RWPE2 (cell line): ENCODE results near the gene SASH1.

Experiments used
- ATAC-seq: fragments of 200-7000 bp; cut with Tn5 transposase; 3 replicates; pipeline ENCODE4 v1.9.1; 2021; ENCODE audit warnings: low read depth
- DNase-seq: peaks from one replicate; pipeline ENCODE4 v3.0.0-alpha.2; 2020; ENCODE audit warnings: low spot score
- H3K27ac ChIP-seq: fragments of 450-650 bp; 2 replicates; pipeline ENCODE4 v1.5.1; 2017; ENCODE audit warnings: mild to moderate bottlenecking; ENCODE audit not compliant: poor library complexity, severe bottlenecking
- H3K27me3 ChIP-seq: fragments of 250-450 bp; sonication (Bioruptor Pico); 2 replicates; pipeline ENCODE4 v1.5.1; 2021; ENCODE audit warnings: mild to moderate bottlenecking, moderate library complexity; ENCODE audit not compliant: insufficient read depth, poor library complexity, severe bottlenecking
- H3K36me3 ChIP-seq: fragments of 250-450 bp; sonication (Bioruptor Pico); 2 replicates; pipeline ENCODE4 v1.5.1; 2020; ENCODE audit warnings: low read depth, mild to moderate bottlenecking, moderate library complexity
- H3K4me1 ChIP-seq: fragments of 250-450 bp; sonication (Bioruptor Pico); 2 replicates; pipeline ENCODE4 v1.5.1; 2021; ENCODE audit warnings: mild to moderate bottlenecking, moderate library complexity; ENCODE audit not compliant: insufficient read depth, poor library complexity, severe bottlenecking
- H3K4me3 ChIP-seq: fragments of 250-450 bp; sonication (Bioruptor Pico); 2 replicates; pipeline ENCODE4 v1.5.1; 2021; ENCODE audit warnings: mild to moderate bottlenecking, moderate library complexity; ENCODE audit not compliant: severe bottlenecking
- H3K9me3 ChIP-seq: fragments of 250-450 bp; sonication (Bioruptor Pico); 2 replicates; pipeline ENCODE4 v1.5.1; 2021; ENCODE audit warnings: mild to moderate bottlenecking, moderate library complexity; ENCODE audit not compliant: severe bottlenecking
- TF ChIP-seq, protein P1 (sequence below): fragments of 450-650 bp; IDR thresholded peaks from one replicate; pipeline ENCODE4 v1.5.1; 2017; ENCODE audit warnings: mild to moderate bottlenecking, moderate library complexity; ENCODE audit not compliant: poor library complexity, severe bottlenecking

SASH1 gene

DNA sequence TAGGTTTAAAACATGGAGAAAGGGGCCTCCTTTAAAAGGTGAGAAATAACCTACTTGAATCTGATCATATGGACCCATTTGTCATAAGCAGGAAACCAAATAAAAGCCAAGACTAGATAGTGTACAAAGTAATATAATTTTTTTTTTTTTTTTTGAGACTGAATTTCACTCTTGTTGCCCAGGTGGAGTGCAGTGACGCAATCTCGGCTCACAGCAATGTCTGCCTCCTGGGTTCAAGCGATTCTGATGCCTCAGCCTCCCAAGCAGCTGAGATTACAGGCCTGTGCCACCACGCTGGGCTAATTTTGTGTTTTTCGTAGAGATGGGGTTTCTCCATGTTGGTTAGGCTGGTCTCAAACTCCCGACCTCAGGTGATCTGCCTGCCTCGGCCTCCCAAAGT lies 89.2 kb downstream of the SASH1 start:
- no peak overlapping the region for H3K27ac ChIP-seq
- no peak overlapping the region for H3K4me3 ChIP-seq
- DNase-seq = no peak
- H3K36me3 ChIP-seq = no peaks in the 10 kb centered on the region
- H3K27me3 ChIP-seq = no peaks in the 10 kb centered on the region
- TF ChIP-seq, protein P1, sequence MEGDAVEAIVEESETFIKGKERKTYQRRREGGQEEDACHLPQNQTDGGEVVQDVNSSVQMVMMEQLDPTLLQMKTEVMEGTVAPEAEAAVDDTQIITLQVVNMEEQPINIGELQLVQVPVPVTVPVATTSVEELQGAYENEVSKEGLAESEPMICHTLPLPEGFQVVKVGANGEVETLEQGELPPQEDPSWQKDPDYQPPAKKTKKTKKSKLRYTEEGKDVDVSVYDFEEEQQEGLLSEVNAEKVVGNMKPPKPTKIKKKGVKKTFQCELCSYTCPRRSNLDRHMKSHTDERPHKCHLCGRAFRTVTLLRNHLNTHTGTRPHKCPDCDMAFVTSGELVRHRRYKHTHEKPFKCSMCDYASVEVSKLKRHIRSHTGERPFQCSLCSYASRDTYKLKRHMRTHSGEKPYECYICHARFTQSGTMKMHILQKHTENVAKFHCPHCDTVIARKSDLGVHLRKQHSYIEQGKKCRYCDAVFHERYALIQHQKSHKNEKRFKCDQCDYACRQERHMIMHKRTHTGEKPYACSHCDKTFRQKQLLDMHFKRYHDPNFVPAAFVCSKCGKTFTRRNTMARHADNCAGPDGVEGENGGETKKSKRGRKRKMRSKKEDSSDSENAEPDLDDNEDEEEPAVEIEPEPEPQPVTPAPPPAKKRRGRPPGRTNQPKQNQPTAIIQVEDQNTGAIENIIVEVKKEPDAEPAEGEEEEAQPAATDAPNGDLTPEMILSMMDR = no peak
- ATAC-seq = no peak
- H3K9me3 ChIP-seq = no peaks in the 10 kb centered on the region
- no peaks in the 10 kb centered on the region for H3K4me1 ChIP-seq

DNA sequence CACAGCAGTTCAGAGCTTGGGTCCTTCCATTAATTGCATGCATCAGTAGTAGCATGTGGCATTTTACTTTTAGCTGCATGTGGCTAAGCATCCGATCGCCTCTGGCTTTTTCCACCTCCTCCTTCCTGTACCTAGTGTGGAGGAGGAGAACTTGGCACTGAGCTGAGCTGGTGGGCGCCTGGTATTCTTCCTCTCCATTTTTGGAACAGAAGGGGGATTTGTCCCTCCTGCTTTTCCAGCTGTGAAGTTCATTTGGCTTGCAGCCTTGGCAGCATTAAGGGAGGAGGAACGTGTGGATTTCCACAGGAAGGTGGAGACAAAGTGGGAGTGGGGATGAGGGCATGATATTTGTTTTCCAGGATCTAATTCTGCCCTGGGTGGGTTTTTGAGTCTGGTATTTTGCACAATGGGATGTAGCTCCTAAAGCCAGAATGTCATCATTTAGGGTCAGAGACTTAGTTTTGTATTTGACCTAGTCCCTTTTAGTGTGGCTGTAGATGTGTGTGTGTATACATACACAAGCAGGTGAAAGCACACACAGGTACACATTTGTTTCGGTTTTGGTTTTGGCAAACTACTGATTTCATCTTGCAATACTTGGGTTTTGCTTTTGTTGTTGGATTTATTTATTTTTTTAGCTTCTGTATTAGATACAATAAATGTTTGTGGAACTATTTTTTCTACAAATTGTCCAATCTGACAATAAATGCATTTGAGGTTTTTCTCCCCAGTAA lies 90.0 kb downstream of the SASH1 start:
- TF ChIP-seq, protein P1 = no peak
- Histone ChIP-seq H3K9me3 (no peaks in the 10 kb centered on the region), H3K27ac (no peak overlapping the region), H3K4me1 (no peaks in the 10 kb centered on the region), H3K36me3 (no peaks in the 10 kb centered on the region), H3K4me3 (no peak overlapping the region), H3K27me3 (no peaks in the 10 kb centered on the region)
- no peak for DNase-seq
- ATAC-seq = no peak

DNA sequence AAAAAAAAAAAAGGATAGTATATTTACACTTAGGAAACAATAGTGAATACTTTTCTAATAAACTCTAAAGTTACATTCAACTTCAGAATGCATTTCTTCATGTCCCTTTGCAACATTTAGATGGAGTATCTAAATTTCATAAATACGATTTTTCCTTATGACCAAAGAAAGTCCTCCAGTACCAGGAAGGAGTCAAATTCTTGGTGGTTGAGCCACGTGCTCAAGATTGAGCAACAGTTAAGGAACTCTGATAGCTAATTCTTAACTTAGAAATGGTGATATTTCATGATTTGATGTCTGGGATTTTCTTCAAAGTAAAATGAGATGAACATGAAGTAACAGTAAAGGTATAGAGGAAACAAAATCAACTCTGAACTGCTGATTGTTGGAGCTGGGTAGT lies 92.7 kb downstream of the SASH1 start:
- no peak for DNase-seq
- TF ChIP-seq, protein P1 = no peak
- Histone ChIP-seq H3K4me1 (peaks cover 2% of the 10 kb centered on the region), H3K9me3 (no peaks in the 10 kb centered on the region), H3K27me3 (no peaks in the 10 kb centered on the region), H3K27ac (no peak overlapping the region), H3K36me3 (no peaks in the 10 kb centered on the region), H3K4me3 (no peak overlapping the region)
- no peak for ATAC-seq

DNA sequence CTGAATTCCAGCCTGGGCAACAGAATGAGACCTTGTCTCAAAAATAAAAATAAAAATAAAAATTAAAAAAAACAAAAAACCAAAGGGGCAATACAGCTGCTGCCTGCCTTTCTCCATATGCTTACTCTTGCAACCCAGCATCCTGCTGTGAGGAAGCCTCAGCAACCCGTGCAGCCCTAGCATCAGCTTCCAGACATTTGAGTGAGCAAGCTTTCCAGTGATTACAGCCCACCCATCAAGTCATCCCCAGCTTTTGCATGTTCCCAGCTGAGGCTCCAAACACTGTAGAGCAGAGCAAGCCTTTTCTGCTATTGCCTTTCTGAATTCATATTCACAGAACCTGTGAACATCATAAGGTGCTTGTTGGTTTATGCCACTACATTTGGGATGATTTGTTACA lies 93.8 kb downstream of the SASH1 start:
- Histone ChIP-seq H3K4me1 (peaks cover 13% of the 10 kb centered on the region), H3K27me3 (no peaks in the 10 kb centered on the region), H3K36me3 (no peaks in the 10 kb centered on the region), H3K9me3 (no peaks in the 10 kb centered on the region), H3K4me3 (no peak overlapping the region), H3K27ac (no peak overlapping the region)
- ATAC-seq (no peak), DNase-seq (no peak)
- TF ChIP-seq, protein P1 = no peak

DNA sequence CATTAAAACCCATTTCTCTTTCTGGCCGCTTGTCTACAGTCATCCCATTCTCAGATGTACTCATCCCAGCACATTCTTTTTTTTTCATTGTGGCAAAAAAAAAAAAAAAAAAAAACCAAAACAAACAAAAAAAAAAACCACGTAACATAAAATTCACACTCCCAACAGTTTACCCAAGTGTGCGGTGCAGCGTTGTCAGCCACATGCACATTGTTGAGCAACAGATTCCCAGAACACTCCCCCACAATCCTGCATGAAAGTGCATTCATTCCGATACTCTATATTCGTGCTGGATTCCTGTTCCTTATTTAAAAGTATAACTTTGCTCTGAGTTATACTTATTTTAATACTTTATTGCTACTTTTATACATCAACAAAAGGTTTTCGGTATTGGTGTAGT lies 96.0 kb downstream of the SASH1 start:
- H3K4me3 ChIP-seq = no peak overlapping the region
- no peaks in the 10 kb centered on the region for H3K36me3 ChIP-seq
- DNase-seq (no peak), ATAC-seq (no peak)
- TF ChIP-seq, protein P1 = no peak
- no peak overlapping the region for H3K27ac ChIP-seq
- no peaks in the 10 kb centered on the region for H3K27me3 ChIP-seq
- peaks cover 23% of the 10 kb centered on the region for H3K4me1 ChIP-seq
- H3K9me3 ChIP-seq = no peaks in the 10 kb centered on the region
